Left lung (tissue), 10 donors: ENCODE measurements around the gene HDDC2. TPM values are rescaled to one million over a fixed set of nuclear protein-coding genes. Genes with fewer than 3 reads are reported as not detected.
"Not testable (repeated sequence)": the region's sequence is repeated elsewhere in the genome, so short reads cannot be mapped to it uniquely, and the experiment has no call there.

Source experiments
- ATAC-seq: fragments of 200-7000 bp; cut with Tn5 transposase; one replicate; pipeline ENCODE4 v1.9.1; 2020; ENCODE audit warnings: moderate library complexity
- DNase-seq, 4 donors: peaks; one replicate each; pipeline ENCODE4 v3.0.0-alpha.2; 2013 to 2020
- H3K27ac ChIP-seq, 2 donors: fragments of 200-600 bp; sonication (generic) in 1 of 2; one replicate each; pipeline versions ENCODE4 v1.5.0 to v1.8.0; 2020 to 2021
- H3K27me3 ChIP-seq, 2 donors: fragments of 200-600 bp; sonication (generic) in 1 of 2; one replicate each; pipeline versions ENCODE4 v1.5.0 to v1.8.0; 2020 to 2021
- H3K36me3 ChIP-seq, 2 donors: fragments of 200-600 bp; sonication (generic) in 1 of 2; one replicate each; pipeline versions ENCODE4 v1.5.0 to v1.8.0; 2020 to 2021
- H3K4me1 ChIP-seq, 2 donors: fragments of 200-600 bp; one replicate each; pipeline ENCODE4 v1.8.0; 2021
- H3K4me3 ChIP-seq, 2 donors: fragments of 200-600 bp; sonication (generic) in 1 of 2; one replicate each; pipeline versions ENCODE4 v1.5.0 to v1.8.0; 2020 to 2021; ENCODE audit warnings: mild to moderate bottlenecking in 1 of 2
- H3K9me3 ChIP-seq, 2 donors: fragments of 200-600 bp; sonication (generic) in 1 of 2; one replicate each; pipeline versions ENCODE4 v1.5.0 to v1.8.0; 2020 to 2021
- CTCF ChIP-seq, 2 donors: fragments of 200-600 bp; sonication (generic) in 1 of 2; IDR thresholded peaks; one replicate each; pipeline versions ENCODE4 v1.5.0 to v1.8.0; 2021; ENCODE audit warnings: antibody characterized with exemption in 2 of 2
- intact Hi-C, 2 donors: fragments of 100-400 bp; cut with DNase I; formaldehyde crosslinking; loops; one replicate each; pipeline versions ENCODE4 v1.11.2 to v1.14.2; 2022
- polyA plus RNA-seq, 6 donors: library from polyadenylated mRNA; unstranded; fragments of 120-200 nt; gene quantifications; one replicate each; pipeline ENCODE4 v1.2.1, GENCODE V29; 2013; ENCODE audit not compliant: insufficient read length in 6 of 6
- total RNA-seq, 2 donors: library from RNA; stranded (reverse); fragmentation: NEBNext Ultra II Directional; extraction: Animal tissue kit (Norgen Biotek cat#: 25700); gene quantifications; one replicate each; pipeline ENCODE4 v1.2.1, GENCODE V29; 2021
- donor health status: DM: no; HTN: yes; CAD: no.
- donor health status: DM: no; HTN: no; CAD: no.

HDDC2 gene
- total and polyA plus RNA-seq, 8 donors = 49.2 to 86.9 (median 79.9) TPM

DNA sequence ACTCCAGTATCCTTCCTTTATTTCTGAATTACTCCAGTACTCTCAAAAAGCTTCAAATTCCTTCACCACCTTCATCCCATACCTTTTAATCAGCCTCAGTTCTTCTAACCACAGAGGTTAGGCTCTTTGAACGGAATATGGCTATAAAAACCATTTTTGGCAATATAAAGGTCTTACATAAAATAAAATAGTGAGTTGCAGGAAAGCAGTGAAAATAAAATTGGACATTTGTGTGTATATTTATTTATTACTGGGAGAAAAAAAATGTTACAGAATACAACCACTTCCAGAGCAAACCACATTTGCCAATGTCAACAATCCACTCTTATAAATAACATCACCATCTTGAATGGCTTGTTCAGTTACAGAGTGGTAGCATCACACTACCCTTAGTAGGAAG lies 7.7 kb downstream of the HDDC2 start:
- Histone ChIP-seq H3K27me3 (no peaks in the 10 kb centered on the region), H3K36me3 (peaks cover 0 to 67% of the 10 kb centered on the region in 2 donors), H3K4me3 (no peak overlapping the region), H3K4me1 (no peaks in the 10 kb centered on the region), H3K9me3 (no peaks in the 10 kb centered on the region), H3K27ac (no peak overlapping the region)
- intact Hi-C loops = no loop called here
- TF ChIP-seq CTCF (IDR thresholded peaks at IDR 0.05) = no peak
- ATAC-seq (no peak), DNase-seq (no peak)

GRCh38 chr6:125293587-125293986 lies 8.2 kb downstream of the HDDC2 start:
- no peak for DNase-seq
- Histone ChIP-seq H3K9me3 (no peaks in the 10 kb centered on the region), H3K36me3 (peaks cover 0 to 64% of the 10 kb centered on the region in 2 donors), H3K4me1 (no peaks in the 10 kb centered on the region), H3K27ac (no peak overlapping the region), H3K4me3 (no peak overlapping the region), H3K27me3 (no peaks in the 10 kb centered on the region)
- ATAC-seq = no peak
- intact Hi-C loops = no loop called here
- TF ChIP-seq CTCF (IDR thresholded peaks at IDR 0.05) = no peak

- no peaks in the 10 kb centered on the region for H3K27me3 ChIP-seq
- intact Hi-C loops = no loop called here
- H3K4me3 ChIP-seq = no peak overlapping the region
- peaks cover 0 to 10% of the 10 kb centered on the region in 2 donors for H3K9me3 ChIP-seq
- ATAC-seq (no peak), DNase-seq (no peak)
- H3K4me1 ChIP-seq = no peaks in the 10 kb centered on the region
- H3K36me3 ChIP-seq = peaks cover 0 to 61% of the 10 kb centered on the region in 2 donors
- no peak overlapping the region for H3K27ac ChIP-seq
- TF ChIP-seq CTCF (IDR thresholded peaks at IDR 0.05) = no peak
Observed at GRCh38 chr6:125287718-125288117, 14.0 kb downstream of the HDDC2 start.

GRCh38 chr6:125285936-125286335 lies 15.8 kb downstream of the HDDC2 start:
- intact Hi-C loops = no loop called here
- no peak for ATAC-seq
- no peak for DNase-seq
- Histone ChIP-seq H3K27ac (no peak overlapping the region), H3K4me3 (no peak overlapping the region), H3K9me3 (peaks cover 0 to 12% of the 10 kb centered on the region in 2 donors), H3K4me1 (no peaks in the 10 kb centered on the region), H3K27me3 (no peaks in the 10 kb centered on the region), H3K36me3 (peaks cover 0 to 47% of the 10 kb centered on the region in 2 donors)
- TF ChIP-seq CTCF (IDR thresholded peaks at IDR 0.05) = no peak

GRCh38 chr6:125285353-125285752 lies 16.4 kb downstream of the HDDC2 start:
- no peaks in the 10 kb centered on the region for H3K27me3 ChIP-seq
- intact Hi-C loops = no loop called here
- H3K36me3 ChIP-seq = peaks cover 0 to 52% of the 10 kb centered on the region in 2 donors
- no peak for TF ChIP-seq CTCF (IDR thresholded peaks at IDR 0.05)
- no peak overlapping the region for H3K4me3 ChIP-seq
- no peaks in the 10 kb centered on the region for H3K4me1 ChIP-seq
- H3K27ac ChIP-seq = no peak overlapping the region
- ATAC-seq = no peak
- H3K9me3 ChIP-seq = peaks cover 0 to 12% of the 10 kb centered on the region in 2 donors
- no peak for DNase-seq

GRCh38 chr6:125282470-125282869 lies 19.3 kb downstream of the HDDC2 start:
- Histone ChIP-seq H3K36me3 (peaks cover 0 to 42% of the 10 kb centered on the region in 2 donors), H3K9me3 (peaks cover 0 to 12% of the 10 kb centered on the region in 2 donors)
- H3K27me3 ChIP-seq, H3K4me1 ChIP-seq, ATAC-seq, H3K4me3 ChIP-seq, DNase-seq, H3K27ac ChIP-seq, intact Hi-C loops: not testable (repeated sequence)

GRCh38 chr6:125280370-125281035 lies 21.3 kb downstream of the HDDC2 start:
- H3K36me3 ChIP-seq = peaks cover 5 to 40% of the 10 kb centered on the region in 2 donors
- intact Hi-C loops, ATAC-seq: not testable (repeated sequence)

More at GRCh38 chr6:125280370-125281035, 21.3 kb downstream of the HDDC2 start:
- H3K4me1 ChIP-seq, H3K4me3 ChIP-seq, DNase-seq, H3K9me3 ChIP-seq, H3K27me3 ChIP-seq, H3K27ac ChIP-seq: not testable (repeated sequence)
